Stimulated activated CD8-positive, alpha-beta memory T cell treated with anti-CD3 and anti-CD28 coated beads, Interleukin-7, amount 100 ng/mL, for 4 hours (primary cell): Measurements from ENCODE around the gene SNCAIP.
"Not testable (repeated sequence)": the region's sequence is repeated elsewhere in the genome, so short reads cannot be mapped to it uniquely, and the experiment has no call there.

ENCODE experiments used
- DNase-seq, 2 donors: peaks; one replicate each; pipeline ENCODE4 v3.0.0-alpha.2; 2020; ENCODE audit warnings: low read depth in 2 of 2

SNCAIP gene

DNA sequence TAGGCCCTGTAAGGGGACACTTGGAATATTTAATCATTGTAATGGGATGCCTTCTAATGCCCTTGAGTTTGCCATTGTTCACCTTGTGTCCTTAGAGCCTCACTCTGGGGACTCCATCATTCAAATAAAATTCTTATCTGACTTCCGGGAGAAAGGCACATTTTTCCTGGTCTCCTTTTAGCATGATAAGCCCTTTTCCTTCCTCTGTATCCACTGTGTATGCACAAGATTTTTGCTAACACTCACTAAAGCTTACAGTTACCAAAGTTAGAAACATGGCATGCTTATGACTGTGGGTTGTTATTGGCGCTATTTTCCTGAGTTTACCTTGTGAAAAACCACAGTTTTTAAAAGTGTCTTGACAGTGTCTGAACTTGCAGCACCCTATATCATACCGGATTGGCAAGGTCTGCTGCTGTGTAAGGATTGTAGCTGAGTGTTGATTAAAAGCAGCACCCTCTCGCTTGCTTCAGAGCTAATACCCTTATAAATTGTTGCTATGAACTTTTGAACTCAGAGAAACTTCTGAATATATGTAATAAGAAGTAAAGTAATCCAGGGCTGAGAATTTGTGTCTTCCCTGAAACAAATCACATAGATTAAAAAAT is 46.4 kb downstream of the SNCAIP start:
- no peak for DNase-seq

DNA sequence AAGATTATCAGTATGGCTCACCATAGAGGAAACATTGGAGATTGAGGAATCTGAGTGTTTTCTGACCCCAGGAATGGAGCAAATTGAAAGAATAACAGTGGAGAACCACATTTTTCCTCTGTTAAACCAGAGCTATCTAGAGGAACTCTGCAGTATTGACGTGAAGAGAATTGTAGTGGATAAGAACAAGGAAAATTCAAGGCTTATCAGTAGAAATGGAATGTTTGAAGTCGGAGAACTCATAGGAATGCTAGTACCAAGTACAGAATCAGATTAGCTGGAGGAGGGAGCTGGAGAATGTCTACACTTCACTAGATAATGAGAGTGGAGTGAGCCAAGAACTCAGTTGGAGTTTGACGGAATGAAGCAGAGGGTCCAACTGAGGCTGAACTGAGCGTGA is 50.3 kb downstream of the SNCAIP start:
- no peak for DNase-seq

DNA sequence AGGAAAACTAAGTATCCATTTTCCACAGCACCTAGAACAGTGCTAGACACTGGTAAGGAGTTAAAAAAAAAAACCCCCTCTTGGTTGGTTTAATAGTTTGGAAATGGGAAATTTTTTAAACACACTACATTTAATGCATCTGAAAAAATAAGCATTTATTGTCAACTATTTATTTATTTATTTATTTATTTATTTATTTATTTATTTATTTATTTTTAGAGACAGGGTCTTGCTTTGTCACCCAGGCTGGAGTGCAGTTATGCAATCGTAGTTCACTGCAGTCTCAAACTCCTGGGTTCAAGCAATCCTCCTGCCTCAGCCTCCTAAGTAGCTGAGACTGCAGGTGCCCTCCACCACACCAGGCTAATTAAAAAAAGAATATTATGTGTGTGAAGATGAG is 51.6 kb downstream of the SNCAIP start:
- no peak for DNase-seq

- DNase-seq: no peak
Measured at GRCh38 chr5:122366501-122366900, 54.5 kb downstream of the SNCAIP start.

DNA sequence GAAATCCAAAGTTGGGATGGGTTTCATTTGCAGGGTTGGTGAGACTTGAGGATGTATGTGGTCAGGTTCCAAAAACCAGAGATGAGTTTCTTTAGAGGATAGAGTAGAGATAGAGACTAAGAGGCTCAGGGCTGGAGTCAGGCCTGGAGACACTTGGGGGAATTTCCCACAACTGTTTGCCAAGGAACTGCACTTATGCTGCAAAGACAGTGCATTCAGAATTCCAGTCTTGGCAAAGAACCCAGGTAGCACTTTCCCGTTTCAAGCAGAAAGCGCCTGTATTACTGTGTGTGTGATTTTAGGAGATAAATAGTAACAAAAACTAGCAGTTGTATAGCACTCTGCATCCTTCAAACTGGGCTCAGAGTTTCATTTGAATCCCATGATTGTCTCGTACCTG is 55.4 kb downstream of the SNCAIP start:
- no peak for DNase-seq

GRCh38 chr5:122368510-122369251 is 56.6 kb downstream of the SNCAIP start:
- no peak for DNase-seq

DNA sequence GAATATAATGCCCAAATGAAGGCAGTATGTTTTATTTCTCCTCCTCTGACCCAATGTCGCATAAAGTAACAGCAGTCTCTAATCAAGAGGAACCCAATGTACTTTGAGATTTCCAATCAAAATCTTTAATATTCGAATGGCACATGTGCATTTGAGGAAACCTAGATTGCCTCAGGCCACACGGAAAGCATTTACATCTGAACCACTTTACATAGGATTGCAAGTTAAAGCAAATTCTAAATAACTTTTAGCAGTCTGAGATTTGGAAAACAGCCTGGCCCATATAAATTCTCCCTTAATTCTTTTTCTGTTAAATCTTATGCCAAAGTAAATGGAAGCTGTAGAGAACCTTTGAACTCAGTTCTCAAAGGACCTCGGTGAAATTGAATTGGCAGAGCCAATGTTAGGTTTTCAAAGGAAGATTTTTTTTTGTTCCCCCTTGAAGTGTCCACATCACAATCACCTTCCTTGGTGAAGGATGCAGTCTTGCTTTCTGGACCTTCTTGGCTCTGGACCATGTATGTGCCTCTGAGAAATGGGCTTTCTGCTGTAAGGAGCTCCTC is 57.3 kb downstream of the SNCAIP start:
- no peak for DNase-seq

GRCh38 chr5:122371511-122372151 is 59.6 kb downstream of the SNCAIP start:
- DNase-seq: no peak

GRCh38 chr5:122374110-122374509 is 62.1 kb downstream of the SNCAIP start:
- DNase-seq: no peak

DNA sequence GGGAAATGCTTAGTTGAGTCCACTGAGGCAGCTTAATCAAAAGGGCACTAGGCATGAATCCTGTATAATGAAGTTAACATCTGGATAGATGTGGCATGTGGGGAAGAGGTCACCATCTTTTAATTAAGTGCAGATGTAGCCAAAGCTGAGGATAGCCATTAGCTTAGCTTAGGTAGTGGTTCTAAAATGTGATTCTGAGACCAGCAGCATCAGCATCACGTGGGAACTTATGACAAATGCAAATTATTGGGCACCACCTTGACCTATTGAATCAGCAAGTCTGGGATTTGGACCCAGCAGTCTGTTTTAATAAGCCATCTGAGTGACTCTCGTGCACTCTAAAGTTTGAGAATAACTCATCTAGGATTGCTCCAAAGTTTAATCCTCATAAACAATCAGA is 63.8 kb downstream of the SNCAIP start:
- DNase-seq: no peak

DNA sequence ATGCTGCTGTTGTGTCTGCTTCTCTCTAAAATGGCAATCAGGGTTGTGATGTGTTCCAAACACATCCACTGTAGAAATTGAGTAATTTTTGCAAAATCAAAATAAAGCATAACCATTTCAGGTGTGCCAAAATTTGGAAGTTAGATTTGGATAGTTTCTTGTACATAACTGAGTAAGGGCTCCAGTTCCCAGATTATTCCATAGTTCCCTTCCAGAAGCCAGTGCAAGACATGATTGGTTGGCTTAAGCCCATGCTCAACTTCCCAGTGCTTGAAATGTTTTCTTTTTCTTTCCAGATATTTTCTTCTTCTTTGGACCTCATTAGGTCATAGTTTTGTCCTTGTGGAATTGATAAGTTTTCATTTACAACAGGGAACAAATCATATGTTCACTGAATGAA is 64.2 kb downstream of the SNCAIP start:
- no peak for DNase-seq

DNA sequence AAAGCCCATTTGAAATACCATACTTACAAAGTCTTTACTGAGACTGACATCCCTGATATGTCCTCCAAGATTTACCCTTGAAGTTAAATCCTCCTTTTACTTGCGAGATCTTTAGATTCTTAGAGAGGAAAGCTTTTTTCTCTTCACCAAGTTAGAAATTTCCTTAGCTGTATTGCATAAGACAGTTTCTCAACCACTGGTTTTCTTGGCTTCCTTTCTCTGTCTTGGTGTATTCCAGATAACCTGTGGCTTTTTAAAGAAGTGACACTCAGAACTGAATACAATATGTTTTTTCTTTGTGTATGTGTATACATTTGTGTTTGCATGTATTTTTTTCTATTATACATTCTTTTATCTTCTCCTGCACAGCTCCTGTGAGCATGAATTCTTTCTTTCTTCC is 65.0 kb downstream of the SNCAIP start:
- no peak for DNase-seq

GRCh38 chr5:122382938-122383337 is 70.9 kb downstream of the SNCAIP start:
- not testable (repeated sequence) for DNase-seq

DNA sequence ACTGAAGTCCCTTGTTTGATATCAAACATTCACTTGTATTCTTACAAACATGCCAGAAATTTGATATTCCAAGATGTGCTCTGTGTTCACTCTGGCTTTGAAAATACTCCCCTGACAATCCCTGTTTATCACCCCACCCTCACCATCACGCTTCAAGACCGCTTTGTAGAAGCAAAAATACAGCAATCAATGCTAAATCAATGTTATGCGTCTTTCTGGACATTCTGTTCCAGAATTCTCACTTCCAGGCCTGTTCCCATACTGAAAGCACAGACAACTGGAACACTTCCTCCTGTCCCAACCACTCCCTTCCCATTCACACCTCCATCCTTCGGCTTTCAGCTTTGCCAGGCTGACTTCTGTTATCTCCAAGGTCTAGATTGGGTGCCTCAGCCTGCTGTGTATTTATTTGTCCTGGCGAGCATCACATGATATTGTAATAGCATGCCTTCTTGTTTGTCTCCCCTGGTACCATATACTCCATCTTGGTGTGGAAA is 72.8 kb downstream of the SNCAIP start:
- DNase-seq: no peak

DNA sequence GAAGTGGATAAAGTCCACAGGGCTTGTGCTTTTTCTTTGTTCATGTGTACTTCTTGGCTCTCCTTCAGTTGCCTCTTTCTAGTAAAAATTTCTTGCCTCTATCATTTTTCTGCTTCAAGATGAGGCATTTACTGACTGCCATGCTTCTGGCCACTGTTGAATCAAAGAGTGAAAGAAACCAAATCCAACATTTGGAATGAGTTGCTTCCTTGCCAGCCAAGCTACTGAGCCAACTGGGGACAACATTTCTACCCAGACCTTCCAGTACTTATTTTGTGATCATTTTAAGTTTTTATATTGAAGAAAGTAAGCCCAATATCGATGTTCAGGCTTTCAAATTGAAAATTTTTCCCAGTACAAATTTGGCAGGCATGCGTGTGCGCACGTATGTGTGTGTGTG is 73.2 kb downstream of the SNCAIP start:
- DNase-seq: no peak

DNA sequence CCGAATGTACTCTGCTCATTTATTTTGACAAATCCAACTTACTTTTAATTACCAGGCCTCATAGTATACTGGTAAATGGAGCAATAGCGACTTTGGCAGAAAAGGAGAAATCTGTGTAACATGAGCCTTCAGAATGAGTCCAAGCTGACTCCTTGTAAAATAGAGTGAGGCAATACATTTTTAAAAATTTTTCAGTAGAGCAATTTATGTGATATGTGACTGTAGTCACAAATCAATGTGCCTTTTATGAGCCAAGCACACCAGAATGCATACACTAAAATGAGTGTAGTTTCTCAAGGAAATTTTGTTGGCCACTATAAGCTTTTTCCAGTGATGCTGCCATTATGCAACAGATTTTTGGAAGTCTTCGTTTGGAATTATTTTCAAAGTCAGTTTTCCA is 73.8 kb downstream of the SNCAIP start:
- no peak for DNase-seq

DNA sequence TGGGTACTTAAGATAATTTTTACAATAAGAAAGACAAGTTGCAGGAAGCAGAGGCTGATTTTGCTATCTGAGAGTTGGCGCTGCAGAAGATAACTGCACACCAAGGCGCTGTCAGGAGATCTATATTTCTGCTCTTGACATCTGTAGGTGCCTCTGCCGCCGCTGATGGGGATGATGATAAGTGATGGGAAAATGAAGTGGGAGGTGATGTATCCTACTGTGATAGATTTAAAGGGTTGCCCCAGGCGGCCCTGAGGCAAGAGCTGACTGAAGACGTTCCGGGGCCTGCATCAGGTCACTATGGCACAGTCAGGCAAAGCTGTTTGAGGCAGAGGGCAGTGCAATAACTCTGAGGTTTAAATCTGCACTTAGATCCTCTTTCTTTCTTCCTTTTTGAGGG is 78.1 kb downstream of the SNCAIP start:
- no peak for DNase-seq

DNA sequence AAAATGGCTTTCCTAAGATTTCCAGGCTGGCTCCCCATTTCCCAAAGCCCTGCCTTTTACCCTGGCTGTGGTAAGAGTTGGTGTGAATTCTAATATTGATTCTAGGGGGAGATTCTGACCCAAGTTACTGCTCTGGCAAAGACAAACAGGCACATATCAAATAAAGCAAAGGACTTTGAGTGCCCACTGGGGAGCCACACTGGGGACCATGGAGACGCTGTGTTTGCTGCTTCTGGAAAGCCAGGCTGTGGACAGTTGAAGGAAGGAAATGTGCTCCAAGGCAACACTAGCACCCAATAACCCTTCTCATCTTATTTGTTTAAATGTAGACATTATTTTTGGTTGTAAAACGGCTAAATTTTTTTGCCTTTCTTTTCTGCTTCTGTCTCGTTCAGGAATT is 78.7 kb downstream of the SNCAIP start:
- DNase-seq: no peak

GRCh38 chr5:122391621-122392020 is 79.6 kb downstream of the SNCAIP start:
- DNase-seq: no peak

DNA sequence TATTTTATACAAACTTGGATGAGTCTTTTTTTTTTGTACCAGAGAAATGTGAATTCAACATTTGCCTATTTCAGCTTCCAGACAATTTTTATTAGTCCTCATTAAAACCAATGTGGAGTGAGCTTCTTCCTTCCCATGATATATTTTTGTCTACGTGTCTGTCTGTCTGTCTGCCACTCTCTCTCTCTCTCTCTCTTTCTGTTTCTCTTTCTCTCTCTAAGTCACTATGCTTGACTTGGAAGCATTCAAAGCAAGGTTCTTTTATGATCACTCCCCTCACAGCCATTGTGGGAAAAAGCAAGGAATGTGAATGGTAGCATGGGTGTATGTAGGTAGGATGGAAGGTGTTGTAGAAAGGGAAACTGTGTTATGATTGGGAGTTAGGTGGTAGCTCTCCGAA is 80.2 kb downstream of the SNCAIP start:
- no peak for DNase-seq

DNA sequence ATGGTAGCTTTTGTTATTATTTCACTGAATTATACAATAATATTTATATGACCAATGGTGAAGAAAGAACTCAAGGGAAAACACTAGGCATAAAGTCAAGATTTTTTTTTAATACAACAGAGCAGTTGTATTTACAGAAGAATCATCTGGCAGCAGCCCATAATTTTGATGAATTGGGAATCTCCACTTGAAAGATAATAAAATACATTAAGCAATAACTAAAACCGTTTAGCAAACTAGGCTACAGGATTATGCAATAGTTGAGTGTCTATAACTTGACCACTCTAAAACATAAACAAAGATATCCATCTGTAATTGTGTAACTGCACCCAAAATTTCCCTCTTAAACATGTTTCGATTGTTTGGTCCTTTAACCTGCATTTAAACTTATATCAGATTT is 80.8 kb downstream of the SNCAIP start:
- no peak for DNase-seq

DNA sequence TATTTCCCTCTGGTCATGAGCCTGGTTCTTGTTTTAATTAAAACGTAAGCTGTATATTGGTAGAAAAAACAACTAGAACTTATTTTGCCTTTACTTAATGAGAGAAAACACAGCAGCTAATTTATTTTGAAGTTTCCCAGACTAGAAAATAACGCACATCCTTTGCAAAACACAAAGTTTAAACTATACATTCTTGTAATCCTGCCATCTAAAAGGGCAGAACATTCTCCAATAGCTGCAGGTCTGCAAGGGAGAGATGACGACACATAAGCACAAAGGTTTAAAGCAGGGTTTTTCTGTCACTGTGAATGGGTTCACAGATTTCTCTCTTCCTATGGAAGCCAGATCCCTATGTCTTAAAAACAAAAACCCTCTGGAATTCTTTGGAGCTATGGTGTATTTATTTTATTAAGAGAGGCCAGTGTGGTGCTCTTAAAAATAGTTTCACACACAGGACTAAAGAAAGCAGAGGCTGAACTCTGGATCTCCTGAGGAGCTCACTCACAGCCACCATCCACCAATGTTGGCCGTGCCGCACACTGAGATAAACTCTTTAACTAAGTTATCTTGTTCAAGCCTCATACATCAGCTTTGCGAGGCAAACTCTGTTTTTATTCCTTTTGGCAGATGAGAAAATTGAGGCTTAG is 82.4 kb downstream of the SNCAIP start:
- DNase-seq: no peak
